ENCODE data around the gene ACTR1B. TPM values are rescaled to one million over a fixed set of nuclear protein-coding genes. Genes with fewer than 3 reads are reported as not detected.
"Not testable (repeated sequence)": the region's sequence is repeated elsewhere in the genome, so short reads cannot be mapped to it uniquely, and the experiment has no call there.

The ACTR1B gene
- total and polyA plus RNA-seq, 5 experiments from 2014 or later, result 11.7 to 97.8 (median 17.9) TPM

DNA sequence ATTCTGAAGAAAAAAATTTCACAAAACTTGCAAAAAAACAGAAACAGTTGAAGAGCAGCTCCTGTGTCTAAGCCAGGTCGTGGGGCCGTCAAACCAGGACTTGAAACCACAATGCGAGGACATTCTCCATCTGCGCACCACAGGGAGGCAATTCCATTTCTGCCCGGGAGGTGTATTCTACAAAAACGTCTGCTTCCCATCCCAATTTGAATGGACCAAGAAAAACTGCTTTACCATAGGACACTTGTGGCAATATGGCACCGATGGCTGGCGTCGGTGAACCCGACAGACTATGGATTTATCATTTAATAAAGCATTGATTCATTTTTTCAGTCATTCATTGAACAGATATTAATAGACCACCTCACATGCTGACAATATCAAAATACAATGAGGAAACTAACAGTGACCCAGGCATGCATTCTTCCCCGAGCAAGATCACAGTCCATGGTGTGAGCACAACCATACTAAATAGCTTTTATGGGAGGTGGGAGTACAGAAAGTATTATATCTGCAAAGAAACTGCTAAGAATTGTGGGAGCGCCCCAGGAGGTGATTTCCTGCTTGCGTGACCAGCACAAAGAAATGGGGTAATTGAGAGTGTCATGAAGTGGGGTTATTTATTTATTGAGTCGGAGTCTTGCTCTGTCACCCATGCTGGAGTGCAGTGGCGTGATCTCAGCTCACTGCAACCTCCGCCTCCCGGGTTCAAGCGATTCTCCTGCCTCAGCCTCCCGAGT lies 39.1 kb upstream of the ACTR1B start:
- Mint-ChIP-seq H3K27ac (no peak overlapping the region), H3K4me1 (peaks cover 0 to 8% (median 5%) of the 10 kb centered on the region in 4 donors), H3K27me3 (no peaks in the 10 kb centered on the region), H3K9me3 (no peaks in the 10 kb centered on the region), H3K4me3 (no peak overlapping the region), H3K36me3 (no peaks in the 10 kb centered on the region)
- DNase-seq, result no peak
- no peak for ATAC-seq
- POLR2A ChIA-PET, result interaction anchor here (0.5 kb wide), 1 partner anchor 1388 kb away, joined by 6 read pairs; no protein-coding TSS in a partner anchor

DNA sequence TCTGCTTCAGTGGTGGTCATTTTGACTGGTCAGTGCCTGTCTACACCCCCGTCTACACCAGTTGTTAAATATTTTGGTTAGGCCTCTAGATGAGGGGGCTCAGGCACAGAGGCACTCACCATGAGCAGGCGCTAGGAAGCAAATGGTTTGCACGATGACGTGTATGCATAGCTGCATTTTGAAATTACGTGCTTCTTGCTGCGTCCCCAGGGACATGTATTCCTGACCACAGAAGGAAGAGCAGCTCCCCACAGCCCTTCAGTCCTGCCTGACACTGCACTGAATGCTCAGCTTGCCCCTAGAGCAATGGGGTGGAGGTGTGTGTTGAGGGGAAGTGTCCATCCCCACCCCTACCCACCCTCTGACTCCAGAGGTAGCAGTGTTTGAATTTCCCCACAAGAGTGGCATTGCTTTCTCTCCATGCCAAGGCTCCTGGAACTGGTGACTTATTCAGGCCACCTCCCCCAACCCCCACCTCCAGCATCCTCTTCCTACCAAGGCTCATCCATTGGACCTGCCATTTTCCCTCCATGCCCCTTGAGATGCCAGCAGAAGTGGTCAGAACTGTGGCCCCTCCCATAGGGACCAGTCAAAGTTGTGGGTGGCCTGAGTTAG lies 38.1 kb upstream of the ACTR1B start:
- DNase-seq (no peak), ATAC-seq (no peak)
- Mint-ChIP-seq H3K4me3 (no peak overlapping the region), H3K9me3 (no peaks in the 10 kb centered on the region), H3K27me3 (no peaks in the 10 kb centered on the region), H3K27ac (no peak overlapping the region), H3K36me3 (no peaks in the 10 kb centered on the region), H3K4me1 (peaks cover 4 to 10% (median 7%) of the 10 kb centered on the region in 4 donors)
- POLR2A ChIA-PET, result no interaction called here

DNA sequence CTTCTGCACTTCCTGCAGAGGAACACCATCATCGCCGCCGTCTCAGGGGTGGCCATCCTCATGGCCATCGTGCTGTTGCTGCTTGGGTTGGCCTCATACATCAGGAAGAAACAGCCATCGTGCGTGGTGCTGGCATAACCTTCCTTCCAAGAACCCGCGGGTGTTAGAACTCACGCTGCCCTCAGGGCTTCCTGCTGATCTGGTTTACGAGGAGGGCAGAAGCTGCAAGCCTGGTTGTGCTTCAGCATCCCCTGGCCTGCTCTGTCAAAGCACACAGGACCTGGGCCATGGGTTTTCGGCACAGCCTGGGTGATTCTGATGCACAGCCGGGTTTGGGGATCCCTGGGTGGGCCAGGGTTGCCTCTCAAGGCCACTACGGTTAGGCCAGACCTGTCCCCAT lies 37.3 kb upstream of the ACTR1B start:
- Mint-ChIP-seq H3K27me3 (no peaks in the 10 kb centered on the region), H3K4me3 (no peak overlapping the region), H3K4me1 (peaks cover 5 to 11% (median 7%) of the 10 kb centered on the region in 4 donors), H3K27ac (no peak overlapping the region), H3K9me3 (no peaks in the 10 kb centered on the region), H3K36me3 (no peaks in the 10 kb centered on the region)
- DNase-seq (no peak), ATAC-seq (no peak)
- POLR2A ChIA-PET, result no interaction called here

DNA sequence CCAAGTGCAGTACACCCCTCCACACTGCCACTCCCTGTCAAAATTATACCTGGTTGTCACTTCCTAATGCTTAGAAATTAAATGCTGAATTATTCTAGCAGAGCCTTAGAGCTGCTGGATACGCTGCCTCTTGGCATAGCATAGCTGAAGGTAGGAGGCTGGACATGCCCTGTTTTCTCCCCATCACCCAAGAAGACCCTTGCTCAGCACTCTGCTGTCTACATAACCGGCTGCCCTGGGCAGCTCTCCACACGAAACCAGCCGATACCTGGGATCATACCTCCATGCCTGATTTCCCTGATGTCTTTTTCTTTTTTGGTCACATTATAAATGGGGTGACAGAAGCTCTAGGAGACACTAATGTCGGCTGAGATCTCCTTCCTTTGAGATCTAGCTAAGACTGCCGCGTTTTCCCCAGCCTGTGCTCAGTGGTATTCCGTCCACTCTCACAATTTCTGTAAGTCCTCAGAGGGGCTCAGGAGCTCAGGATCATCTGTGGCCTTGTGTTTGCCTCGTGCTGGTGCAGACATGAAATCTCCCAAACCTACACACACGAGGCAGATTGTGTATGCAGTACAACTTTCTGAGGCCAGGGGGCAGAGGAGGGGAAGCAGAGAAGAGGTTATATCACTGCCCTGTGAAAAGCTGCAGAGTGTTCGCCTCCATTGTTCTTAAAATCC lies 36.1 kb upstream of the ACTR1B start:
- POLR2A ChIA-PET, result interaction anchor here (0.6 to 5.1 kb wide), 5 partner anchors 13 to 110 kb away, joined by 3 to 39 read pairs (median 7); partner anchors contain the start of genes ANKRD36B and ZAP70
- Mint-ChIP-seq H3K27ac (peak overlapping the region in 2 of 10 donors; percentile 5 to 80), H3K4me1 (peaks cover 5 to 11% (median 7%) of the 10 kb centered on the region in 4 donors), H3K9me3 (no peaks in the 10 kb centered on the region), H3K36me3 (no peaks in the 10 kb centered on the region), H3K27me3 (peaks cover 0 to 3% (median 0%) of the 10 kb centered on the region in 5 donors), H3K4me3 (no peak overlapping the region)
- DNase-seq (peak in 9 of 10 donors; percentile 39 to 81 (median 63)), ATAC-seq (peak; percentile 83 to 85)

DNA sequence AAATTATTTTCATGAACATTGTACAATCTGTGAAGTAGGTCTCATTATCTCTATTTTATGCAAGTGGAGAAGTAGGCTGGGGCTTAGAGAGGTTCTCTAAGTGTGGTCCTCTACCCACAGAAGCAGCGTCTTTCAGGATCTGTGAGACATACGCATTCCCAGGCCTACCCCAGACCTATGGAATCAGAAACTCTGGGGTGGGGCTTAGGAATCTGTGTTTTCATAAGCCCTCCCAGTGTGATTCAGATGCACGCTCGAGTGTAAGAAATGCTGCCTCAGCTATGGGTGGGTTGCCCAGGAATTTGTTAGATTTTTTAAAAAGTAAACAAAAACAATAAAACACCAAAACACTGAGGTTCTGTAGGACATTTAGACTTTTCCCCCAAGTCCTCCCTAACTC lies 34.7 kb upstream of the ACTR1B start:
- DNase-seq, result no peak
- H3K9me3 Mint-ChIP-seq, result no peaks in the 10 kb centered on the region
- ATAC-seq, result no peak
- no peak overlapping the region for H3K27ac Mint-ChIP-seq
- peaks cover 0 to 3% (median 0%) of the 10 kb centered on the region in 5 donors for H3K27me3 Mint-ChIP-seq
- POLR2A ChIA-PET, result interaction anchor here (0.7 to 5.1 kb wide), 3 partner anchors 15 to 108 kb away, joined by 3 to 39 read pairs (median 10); partner anchors contain the start of genes ANKRD36B and ZAP70
- H3K36me3 Mint-ChIP-seq, result no peaks in the 10 kb centered on the region
- no peak overlapping the region for H3K4me3 Mint-ChIP-seq
- H3K4me1 Mint-ChIP-seq, result peaks cover 5 to 11% (median 7%) of the 10 kb centered on the region in 4 donors

DNA sequence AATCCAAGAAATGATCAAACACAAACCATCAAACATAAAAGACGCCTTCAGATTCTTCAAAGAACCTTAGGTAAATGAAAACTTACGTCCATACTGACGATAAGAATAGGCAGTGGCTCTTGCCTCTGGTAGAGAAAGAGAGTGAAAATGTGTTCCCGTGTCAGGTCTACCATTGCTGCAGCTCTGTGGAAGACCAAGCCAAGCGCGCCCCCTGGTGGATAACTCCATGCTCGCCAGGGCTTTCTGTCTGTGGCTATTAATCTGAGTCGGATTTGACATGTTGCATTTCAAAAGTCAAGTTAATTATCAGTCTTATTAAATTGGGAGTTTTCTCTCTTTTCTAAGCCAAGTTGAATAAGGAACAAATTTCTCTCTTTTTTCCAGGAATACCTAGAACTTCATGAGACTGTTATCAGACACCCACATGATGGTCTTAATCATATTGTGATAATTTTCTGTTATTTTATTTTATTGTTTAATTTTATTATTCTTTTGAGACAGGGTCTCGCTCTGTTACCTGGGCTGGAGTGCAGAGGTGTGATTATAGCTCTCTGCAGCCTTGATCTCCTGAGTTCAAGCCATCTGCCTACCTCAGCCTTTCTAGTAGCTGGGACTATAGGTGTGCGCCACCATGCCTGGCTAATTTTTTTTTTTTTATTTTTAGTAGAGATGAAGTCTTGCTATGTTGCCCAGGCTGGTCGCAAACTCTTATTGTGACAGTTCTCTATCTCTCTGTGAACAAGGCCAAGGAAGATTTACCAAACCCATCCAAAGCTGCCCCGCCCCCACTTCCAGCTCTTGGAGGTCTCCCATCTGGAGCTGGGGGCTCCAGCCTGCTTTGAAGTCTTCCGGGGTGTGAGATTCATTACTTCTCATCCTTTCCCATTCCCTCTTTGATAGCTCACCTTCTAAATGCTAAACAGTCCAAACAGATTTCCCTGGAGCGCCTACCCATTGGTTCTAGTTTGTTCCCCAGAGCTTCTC lies 33.7 kb upstream of the ACTR1B start:
- peak; percentile 95 to 97 for ATAC-seq
- peak overlapping the region in 2 of 10 donors; percentile 7 to 22 for H3K4me3 Mint-ChIP-seq
- no peaks in the 10 kb centered on the region for H3K36me3 Mint-ChIP-seq
- peaks cover 0 to 3% (median 0%) of the 10 kb centered on the region in 5 donors for H3K27me3 Mint-ChIP-seq
- peak; percentile 77 to 95 (median 90) for DNase-seq
- peak overlapping the region in 1 of 10 donors; percentile 50 for H3K27ac Mint-ChIP-seq
- POLR2A ChIA-PET, result interaction anchor here (0.6 to 5.1 kb wide), 4 partner anchors 34 to 213 kb away, joined by 3 to 39 read pairs (median 6); partner anchors contain the start of genes ACTR1B and ANKRD36B
- H3K4me1 Mint-ChIP-seq, result peaks cover 5 to 11% (median 7%) of the 10 kb centered on the region in 4 donors
- no peaks in the 10 kb centered on the region for H3K9me3 Mint-ChIP-seq

DNA sequence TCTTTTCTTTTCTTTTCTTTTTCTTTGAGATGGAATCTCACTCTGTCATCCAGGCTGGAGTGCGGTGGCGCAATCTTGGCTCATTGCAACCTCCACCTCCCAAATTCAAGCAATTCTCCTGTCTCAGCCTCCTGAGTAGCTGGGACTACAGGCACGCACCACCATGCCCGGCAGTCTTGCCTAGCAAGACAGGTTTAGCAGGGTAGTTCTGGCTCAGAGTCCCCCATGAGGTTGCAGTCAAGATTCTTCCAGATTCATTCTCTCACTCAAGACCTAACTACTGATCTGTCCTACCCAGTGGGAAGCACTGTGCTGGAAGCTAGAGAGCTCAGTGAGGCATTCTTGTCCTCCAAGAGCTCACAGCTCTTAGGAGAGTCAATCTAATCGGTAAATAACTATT lies 31.9 kb upstream of the ACTR1B start:
- no peak for DNase-seq
- peaks cover 5 to 11% (median 7%) of the 10 kb centered on the region in 4 donors for H3K4me1 Mint-ChIP-seq
- H3K4me3 Mint-ChIP-seq, result no peak overlapping the region
- no peaks in the 10 kb centered on the region for H3K36me3 Mint-ChIP-seq
- H3K27me3 Mint-ChIP-seq, result peaks cover 0 to 3% (median 0%) of the 10 kb centered on the region in 5 donors
- no peaks in the 10 kb centered on the region for H3K9me3 Mint-ChIP-seq
- no peak overlapping the region for H3K27ac Mint-ChIP-seq
- no peak for ATAC-seq
- POLR2A ChIA-PET, result interaction anchor here (1.1 to 5.1 kb wide), 3 partner anchors 32 to 105 kb away, joined by 3 to 39 read pairs (median 9); partner anchors contain the start of genes ACTR1B, ANKRD36B and COX5B

DNA sequence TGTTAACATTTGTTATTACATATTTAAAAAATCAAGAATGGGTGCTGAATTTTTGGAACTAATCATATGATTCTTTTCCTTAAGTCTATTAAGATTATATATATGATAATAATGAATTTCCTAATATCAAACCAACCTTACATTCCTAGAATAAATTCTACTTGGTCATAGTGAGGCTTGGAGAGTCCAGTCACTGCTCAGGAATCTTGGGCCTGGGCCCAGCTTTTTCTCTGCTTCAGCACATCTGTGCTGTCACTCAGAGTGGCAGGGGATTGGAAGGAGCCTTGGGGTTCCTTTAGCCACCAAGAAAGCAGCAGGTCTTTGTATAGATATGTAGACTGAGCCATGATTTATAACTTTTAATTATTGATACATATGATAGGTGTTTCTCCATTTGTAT lies 29.6 kb upstream of the ACTR1B start:
- Mint-ChIP-seq H3K27ac (no peak overlapping the region), H3K4me3 (no peak overlapping the region), H3K9me3 (no peaks in the 10 kb centered on the region), H3K4me1 (peaks cover 0 to 6% (median 4%) of the 10 kb centered on the region in 4 donors), H3K36me3 (no peaks in the 10 kb centered on the region), H3K27me3 (peaks cover 0 to 3% (median 0%) of the 10 kb centered on the region in 5 donors)
- DNase-seq, result no peak
- no peak for ATAC-seq
- POLR2A ChIA-PET, result no interaction called here

DNA sequence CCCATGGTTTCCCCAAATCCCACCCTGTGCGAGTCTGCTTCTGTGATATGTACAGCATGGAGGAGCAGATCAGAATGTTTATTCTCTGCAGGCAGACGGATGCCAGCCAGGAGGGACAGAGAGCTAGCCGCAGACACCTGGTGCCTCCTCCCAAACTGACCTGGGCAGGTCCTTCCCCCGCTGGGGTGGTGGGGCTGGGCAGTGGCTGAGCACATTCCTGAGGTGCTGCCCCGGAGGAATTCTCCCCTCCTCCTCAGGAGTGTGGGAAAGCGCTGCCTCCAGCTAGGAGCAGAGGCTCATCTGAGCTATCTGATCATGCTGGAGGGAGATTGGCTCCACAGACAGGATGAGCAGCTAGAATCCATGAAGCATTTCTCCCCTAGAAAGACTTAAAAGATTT lies 27.3 kb upstream of the ACTR1B start:
- POLR2A ChIA-PET, result interaction anchor here (0.7 kb wide), 1 partner anchor 12 kb away, joined by 3 read pairs; no protein-coding TSS in a partner anchor
- H3K27me3 Mint-ChIP-seq, result peaks cover 0 to 3% (median 0%) of the 10 kb centered on the region in 5 donors
- no peak overlapping the region for H3K27ac Mint-ChIP-seq

DNA sequence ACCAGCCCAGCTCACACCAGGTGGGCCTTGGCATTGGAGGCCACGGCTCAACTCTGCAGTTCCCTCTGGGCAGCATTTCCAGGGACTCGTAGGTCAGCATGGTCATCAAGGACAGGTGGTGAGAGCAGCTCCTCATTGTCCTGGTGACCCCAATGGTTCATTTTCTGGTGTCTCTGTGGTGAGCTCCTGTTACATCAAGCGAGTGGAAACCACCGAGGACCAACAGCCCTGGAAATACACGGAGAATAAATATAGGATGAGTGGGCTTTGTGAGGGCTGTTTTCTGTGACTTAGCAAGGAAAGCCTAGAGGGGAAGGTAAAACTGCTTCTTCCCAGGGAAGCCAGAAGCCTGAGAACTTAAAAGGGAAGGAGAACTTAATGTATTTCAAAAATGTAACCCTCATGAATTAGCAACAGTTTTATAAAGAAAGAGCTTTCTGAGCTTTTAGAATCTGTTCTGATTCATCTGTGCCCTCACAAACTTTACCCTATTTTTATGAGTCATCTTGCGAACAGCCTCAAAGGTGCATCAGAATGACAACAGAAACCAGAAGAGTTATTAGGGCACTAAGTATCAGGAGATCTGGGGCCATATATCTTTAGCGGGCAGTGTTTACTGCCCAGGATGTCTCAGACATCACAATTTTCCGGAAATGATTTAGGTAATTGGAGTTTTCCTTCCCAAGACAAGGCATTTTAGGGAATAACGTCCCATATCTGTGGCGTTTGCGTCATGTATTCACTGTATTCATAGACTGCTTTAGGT lies 24.4 kb upstream of the ACTR1B start:
- DNase-seq (no peak), ATAC-seq (no peak)
- Mint-ChIP-seq H3K36me3 (no peaks in the 10 kb centered on the region), H3K27me3 (no peaks in the 10 kb centered on the region), H3K9me3 (no peaks in the 10 kb centered on the region), H3K27ac (no peak overlapping the region), H3K4me1 (peaks cover 0 to 4% (median 0%) of the 10 kb centered on the region in 4 donors), H3K4me3 (no peak overlapping the region)
- POLR2A ChIA-PET, result no interaction called here

More for the DNA sequence above, 27.3 kb upstream of the ACTR1B start:
- no peak for DNase-seq
- Mint-ChIP-seq H3K4me3 (no peak overlapping the region), H3K4me1 (peaks cover 0 to 4% (median 0%) of the 10 kb centered on the region in 4 donors), H3K9me3 (no peaks in the 10 kb centered on the region), H3K36me3 (no peaks in the 10 kb centered on the region)
- no peak for ATAC-seq

DNA sequence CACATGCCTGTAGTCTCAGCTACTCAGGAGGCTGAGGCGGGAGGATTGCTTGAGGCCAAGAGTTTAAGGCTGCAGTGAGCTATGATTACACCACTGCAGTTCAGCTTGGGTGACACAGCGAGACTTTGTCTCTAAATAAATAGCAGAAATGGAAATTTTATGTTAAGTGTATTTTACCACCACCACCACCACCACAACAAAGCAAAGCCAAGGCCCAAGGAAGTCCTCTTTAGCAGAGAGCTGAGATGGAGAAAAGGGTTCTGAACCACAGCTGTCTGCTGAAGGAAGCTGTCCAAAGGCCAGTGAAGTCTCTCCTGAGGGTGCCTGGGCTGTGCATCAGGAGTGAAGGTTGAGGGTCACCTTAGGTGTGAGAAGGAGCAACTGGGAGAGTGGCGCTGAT lies 23.4 kb upstream of the ACTR1B start:
- POLR2A ChIA-PET, H3K27me3 Mint-ChIP-seq, ATAC-seq, DNase-seq, H3K9me3 Mint-ChIP-seq, H3K27ac Mint-ChIP-seq, H3K4me3 Mint-ChIP-seq, H3K4me1 Mint-ChIP-seq, H3K36me3 Mint-ChIP-seq: not testable (repeated sequence)

Data from naive thymus-derived CD8-positive, alpha-beta T cell (primary cell).